DOHH2 (cell line): ENCODE measurements around the gene SP2.

Source experiments
- H3F3A ChIP-seq: fragments of 200-600 bp; sonication (generic), shearing (Covaris generic); 2 replicates; pipeline ENCODE4 v1.6.0; 2016; ENCODE audit warnings: antibody characterized with exemption, mild to moderate bottlenecking; ENCODE audit not compliant: control insufficient read depth, insufficient read depth
- H3K27ac ChIP-seq: fragments of 200-600 bp; sonication (generic); 2 replicates; pipeline ENCODE4 v1.5.1; 2014; ENCODE audit warnings: low read depth, mild to moderate bottlenecking, low read length, moderate library complexity
- H3K27me3 ChIP-seq: fragments of 200-600 bp; sonication (generic); 2 replicates; pipeline ENCODE4 v1.6.1; 2014; ENCODE audit warnings: mild to moderate bottlenecking, low read length, mixed read lengths; ENCODE audit not compliant: control insufficient read depth
- H3K36me3 ChIP-seq: fragments of 200-600 bp; sonication (generic); 2 replicates; pipeline ENCODE4 v1.6.1; 2014; ENCODE audit warnings: mild to moderate bottlenecking, low read length, moderate library complexity, mixed read lengths; ENCODE audit not compliant: control insufficient read depth
- H3K4me1 ChIP-seq: fragments of 200-600 bp; sonication (generic); 2 replicates; pipeline ENCODE4 v1.6.1; 2014; ENCODE audit warnings: mild to moderate bottlenecking, low read length, mixed read lengths; ENCODE audit not compliant: control insufficient read depth
- H3K4me2 ChIP-seq: fragments of 200-600 bp; sonication (generic); 2 replicates; pipeline ENCODE4 v1.6.0; 2014; ENCODE audit warnings: mild to moderate bottlenecking, low read length, moderate library complexity
- H3K4me3 ChIP-seq: fragments of 200-600 bp; sonication (generic); 2 replicates; pipeline ENCODE4 v1.5.1; 2014; ENCODE audit warnings: mild to moderate bottlenecking, low read length, mixed read lengths
- H3K79me2 ChIP-seq: fragments of 200-600 bp; sonication (generic); 2 replicates; pipeline ENCODE4 v1.6.1; 2014; ENCODE audit warnings: mild to moderate bottlenecking, low read length, mixed read lengths; ENCODE audit not compliant: control insufficient read depth
- H3K9me2 ChIP-seq: fragments of 200-600 bp; sonication (generic); replicated peaks from 2 replicates; pipeline ENCODE4 v1.6.1; 2014; ENCODE audit warnings: mild to moderate bottlenecking, low read length, mixed read lengths; ENCODE audit not compliant: control insufficient read depth
- H3K9me3 ChIP-seq: fragments of 200-600 bp; sonication (generic); 2 replicates; pipeline ENCODE4 v1.6.1; 2014; ENCODE audit warnings: antibody characterized with exemption, low read length, mixed read lengths; ENCODE audit not compliant: control insufficient read depth, insufficient read depth
- H4K20me1 ChIP-seq: fragments of 200-600 bp; sonication (generic); 2 replicates; pipeline ENCODE4 v1.6.0; 2014; ENCODE audit warnings: low read depth, mild to moderate bottlenecking, antibody characterized with exemption, low read length, moderate library complexity; ENCODE audit not compliant: control insufficient read depth, insufficient read depth
- EZH2phosphoT487 ChIP-seq: fragments of 200-600 bp; sonication (generic); IDR thresholded peaks from 2 replicates; pipeline ENCODE4 v1.6.1; 2017; ENCODE audit warnings: borderline replicate concordance, mild to moderate bottlenecking, antibody characterized with exemption, low read length, moderate library complexity, mixed read lengths
- TF ChIP-seq, protein P1 (sequence below): fragments of 200-600 bp; sonication (generic); IDR thresholded peaks from one replicate; pipeline ENCODE4 v1.5.1; 2014; ENCODE audit warnings: antibody characterized with exemption, mild to moderate bottlenecking, low read depth, low read length; ENCODE audit not compliant: poor library complexity, severe bottlenecking

The SP2 gene

DNA sequence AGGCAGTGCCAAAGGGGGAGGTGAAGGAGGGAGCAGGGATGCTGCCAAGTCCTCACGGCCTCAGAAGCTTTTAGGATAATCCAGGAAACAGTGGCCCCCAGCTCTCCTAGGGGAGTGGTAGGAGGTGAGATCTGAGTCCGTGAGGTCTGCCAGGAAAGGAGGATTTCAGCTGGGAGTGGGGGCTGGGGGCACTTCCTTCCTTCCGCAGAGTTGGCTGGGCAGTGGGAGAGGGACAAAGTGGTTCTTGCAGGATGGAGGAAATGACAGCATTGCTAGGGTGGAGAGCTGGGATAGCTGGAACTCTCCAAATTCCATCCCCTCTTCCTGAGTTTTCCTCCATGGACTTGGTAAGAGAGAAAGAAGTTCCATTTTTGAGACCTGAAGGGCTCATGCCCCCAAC is 40.3 kb upstream of the SP2 start:
- no peak for TF ChIP-seq EZH2phosphoT487
- TF ChIP-seq, protein P1, sequence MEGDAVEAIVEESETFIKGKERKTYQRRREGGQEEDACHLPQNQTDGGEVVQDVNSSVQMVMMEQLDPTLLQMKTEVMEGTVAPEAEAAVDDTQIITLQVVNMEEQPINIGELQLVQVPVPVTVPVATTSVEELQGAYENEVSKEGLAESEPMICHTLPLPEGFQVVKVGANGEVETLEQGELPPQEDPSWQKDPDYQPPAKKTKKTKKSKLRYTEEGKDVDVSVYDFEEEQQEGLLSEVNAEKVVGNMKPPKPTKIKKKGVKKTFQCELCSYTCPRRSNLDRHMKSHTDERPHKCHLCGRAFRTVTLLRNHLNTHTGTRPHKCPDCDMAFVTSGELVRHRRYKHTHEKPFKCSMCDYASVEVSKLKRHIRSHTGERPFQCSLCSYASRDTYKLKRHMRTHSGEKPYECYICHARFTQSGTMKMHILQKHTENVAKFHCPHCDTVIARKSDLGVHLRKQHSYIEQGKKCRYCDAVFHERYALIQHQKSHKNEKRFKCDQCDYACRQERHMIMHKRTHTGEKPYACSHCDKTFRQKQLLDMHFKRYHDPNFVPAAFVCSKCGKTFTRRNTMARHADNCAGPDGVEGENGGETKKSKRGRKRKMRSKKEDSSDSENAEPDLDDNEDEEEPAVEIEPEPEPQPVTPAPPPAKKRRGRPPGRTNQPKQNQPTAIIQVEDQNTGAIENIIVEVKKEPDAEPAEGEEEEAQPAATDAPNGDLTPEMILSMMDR, result no peak
- Histone ChIP-seq H3K4me1 (no peaks in the 10 kb centered on the region), H3K27me3 (peaks cover 70% of the 10 kb centered on the region), H3K79me2 (no peaks in the 10 kb centered on the region), H3K36me3 (no peaks in the 10 kb centered on the region), H3K9me2 (no peaks in the 10 kb centered on the region), H3F3A (no peaks in the 10 kb centered on the region), H4K20me1 (no peaks in the 10 kb centered on the region), H3K9me3 (no peaks in the 10 kb centered on the region), H3K4me2 (no peak overlapping the region), H3K27ac (no peak overlapping the region), H3K4me3 (no peak overlapping the region)

DNA sequence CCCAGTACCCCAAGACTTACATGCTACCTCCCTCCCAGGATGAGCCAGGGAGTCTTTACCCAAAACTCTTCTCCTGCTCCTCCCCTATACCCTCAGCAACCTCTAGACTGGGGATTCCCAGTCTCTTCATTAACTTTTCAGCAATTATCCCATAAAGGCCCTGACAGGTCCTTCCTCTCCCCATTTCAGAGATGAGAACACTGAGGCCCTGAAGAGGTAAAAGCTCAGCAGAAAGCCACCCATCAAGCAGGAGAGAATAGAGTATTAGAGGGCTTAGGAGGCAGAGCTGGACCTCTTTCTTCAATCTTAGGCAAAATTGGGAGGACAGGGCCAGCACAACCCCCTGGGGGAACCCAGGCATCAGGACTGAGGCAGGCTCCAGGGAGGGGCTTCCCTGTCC is 39.2 kb upstream of the SP2 start:
- Histone ChIP-seq H3K27ac (no peak overlapping the region), H4K20me1 (no peaks in the 10 kb centered on the region), H3K4me2 (no peak overlapping the region), H3K4me1 (no peaks in the 10 kb centered on the region), H3K27me3 (peaks cover 59% of the 10 kb centered on the region), H3K9me3 (no peaks in the 10 kb centered on the region), H3K79me2 (no peaks in the 10 kb centered on the region), H3K4me3 (no peak overlapping the region), H3K36me3 (no peaks in the 10 kb centered on the region), H3F3A (no peaks in the 10 kb centered on the region), H3K9me2 (no peaks in the 10 kb centered on the region)
- TF ChIP-seq, protein P1, result no peak
- TF ChIP-seq EZH2phosphoT487, result no peak

DNA sequence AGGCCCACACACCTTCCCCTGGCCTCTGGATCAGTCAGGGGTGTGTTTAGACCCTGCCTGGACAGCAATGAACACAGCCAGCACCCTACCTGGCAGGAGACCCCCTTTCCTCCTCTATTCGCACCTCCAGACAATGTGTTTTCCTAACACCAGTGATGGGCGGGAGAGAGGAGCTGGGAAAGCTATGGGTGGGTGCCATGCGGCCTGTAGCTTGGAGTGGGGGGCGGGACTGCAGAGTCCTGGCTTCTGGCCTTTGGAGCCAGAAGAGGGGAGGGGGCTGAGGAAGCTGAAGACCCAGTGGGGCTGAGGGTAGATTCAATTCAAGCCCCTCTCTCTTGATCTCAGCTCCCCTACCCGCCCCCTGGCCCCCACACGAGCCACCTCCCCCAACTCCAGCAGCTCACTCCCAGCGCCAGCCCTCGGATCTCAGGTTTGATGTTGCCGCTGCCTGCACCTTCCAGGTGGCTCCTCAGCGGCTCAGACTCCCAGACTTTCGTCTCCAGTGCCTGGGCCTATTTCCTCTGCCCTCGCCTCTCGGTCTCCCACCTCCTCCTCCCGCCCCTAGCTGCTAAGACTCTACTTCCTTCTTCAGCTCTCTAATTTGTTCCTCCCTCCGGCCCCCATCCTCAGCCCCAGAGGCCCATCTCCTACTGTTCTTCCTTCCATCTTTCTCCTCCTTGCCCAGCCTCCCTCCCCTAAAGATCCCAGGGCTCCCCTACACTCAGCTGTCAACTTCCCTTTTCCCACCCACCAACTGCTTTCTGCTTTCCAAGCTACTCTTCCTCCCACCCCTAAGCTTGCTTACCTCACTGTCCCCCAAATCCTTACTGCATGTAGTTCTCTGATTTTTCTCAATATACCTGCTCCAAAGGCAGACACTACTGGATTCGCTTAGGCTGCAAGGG is 38.2 kb upstream of the SP2 start:
- Histone ChIP-seq H3K4me2 (no peak overlapping the region), H3K27ac (no peak overlapping the region), H3F3A (no peaks in the 10 kb centered on the region), H3K9me2 (no peaks in the 10 kb centered on the region), H3K36me3 (no peaks in the 10 kb centered on the region), H3K4me3 (no peak overlapping the region), H3K27me3 (peaks cover 49% of the 10 kb centered on the region), H3K79me2 (no peaks in the 10 kb centered on the region), H3K4me1 (no peaks in the 10 kb centered on the region), H4K20me1 (no peaks in the 10 kb centered on the region), H3K9me3 (no peaks in the 10 kb centered on the region)
- TF ChIP-seq, protein P1, result no peak
- TF ChIP-seq EZH2phosphoT487, result no peak
